RWPE1 (cell line): ENCODE measurements around the gene UTF1.
"Not testable (repeated sequence)": the region's sequence is repeated elsewhere in the genome, so short reads cannot be mapped to it uniquely, and the experiment has no call there.

Experiments used
- CTCF ChIA-PET: fragments of 350-600 bp; sonication (Branson Sonifier 250); formaldehyde crosslinking; extraction: SDS; loops from one replicate; lab custom pipeline; 2021; lab: Yijun Ruan, JAX
- POLR2A ChIA-PET: fragments of 400-600 bp; formaldehyde crosslinking; extraction: SDS; loops from one replicate; lab custom pipeline; 2020; ENCODE audit warnings: antibody characterized with exemption; ENCODE audit not compliant: low non-redundant PET; lab: Yijun Ruan, JAX
- DNase-seq: peaks from one replicate; pipeline ENCODE4 v3.0.0; 2012; ENCODE audit warnings: low spot score
- H3K27ac ChIP-seq: fragments of 450-650 bp; 2 replicates; pipeline ENCODE4 v1.5.1; 2017
- TF ChIP-seq, protein P1 (sequence below): fragments of 450-650 bp; conservative IDR thresholded peaks from 2 replicates; pipeline ENCODE4 v1.5.1; 2017; ENCODE audit warnings: low read depth, mild to moderate bottlenecking

Gene UTF1

DNA sequence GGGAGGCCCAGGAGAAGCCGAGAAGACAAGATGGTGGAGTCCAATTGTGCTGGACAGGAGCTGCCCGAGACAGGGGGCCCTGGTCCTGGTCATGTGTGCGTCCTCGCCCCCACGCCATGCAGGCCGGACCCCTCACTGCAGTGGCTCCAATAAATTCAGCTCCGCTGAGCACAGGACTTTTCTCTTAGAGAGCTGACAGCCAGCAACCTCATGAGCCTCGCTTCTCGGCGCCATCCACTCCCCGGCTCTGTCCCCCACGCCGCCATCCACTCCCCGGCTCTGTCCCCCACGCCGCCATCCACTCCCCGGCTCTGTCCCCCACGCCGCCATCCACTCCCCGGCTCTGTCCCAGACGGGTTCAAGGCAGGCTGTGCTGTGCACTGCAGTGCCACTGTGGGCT lies 2.8 kb upstream of the UTF1 start:
- no peak for DNase-seq
- TF ChIP-seq, protein P1, sequence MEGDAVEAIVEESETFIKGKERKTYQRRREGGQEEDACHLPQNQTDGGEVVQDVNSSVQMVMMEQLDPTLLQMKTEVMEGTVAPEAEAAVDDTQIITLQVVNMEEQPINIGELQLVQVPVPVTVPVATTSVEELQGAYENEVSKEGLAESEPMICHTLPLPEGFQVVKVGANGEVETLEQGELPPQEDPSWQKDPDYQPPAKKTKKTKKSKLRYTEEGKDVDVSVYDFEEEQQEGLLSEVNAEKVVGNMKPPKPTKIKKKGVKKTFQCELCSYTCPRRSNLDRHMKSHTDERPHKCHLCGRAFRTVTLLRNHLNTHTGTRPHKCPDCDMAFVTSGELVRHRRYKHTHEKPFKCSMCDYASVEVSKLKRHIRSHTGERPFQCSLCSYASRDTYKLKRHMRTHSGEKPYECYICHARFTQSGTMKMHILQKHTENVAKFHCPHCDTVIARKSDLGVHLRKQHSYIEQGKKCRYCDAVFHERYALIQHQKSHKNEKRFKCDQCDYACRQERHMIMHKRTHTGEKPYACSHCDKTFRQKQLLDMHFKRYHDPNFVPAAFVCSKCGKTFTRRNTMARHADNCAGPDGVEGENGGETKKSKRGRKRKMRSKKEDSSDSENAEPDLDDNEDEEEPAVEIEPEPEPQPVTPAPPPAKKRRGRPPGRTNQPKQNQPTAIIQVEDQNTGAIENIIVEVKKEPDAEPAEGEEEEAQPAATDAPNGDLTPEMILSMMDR, result no peak
- POLR2A ChIA-PET, result no interaction called here
- no peak overlapping the region for H3K27ac ChIP-seq
- CTCF ChIA-PET, result interaction anchor here (0.5 to 4.5 kb wide), 6 partner anchors 13 to 286 kb away, joined by 4 to 29 read pairs (median 4); no protein-coding TSS in a partner anchor

DNA sequence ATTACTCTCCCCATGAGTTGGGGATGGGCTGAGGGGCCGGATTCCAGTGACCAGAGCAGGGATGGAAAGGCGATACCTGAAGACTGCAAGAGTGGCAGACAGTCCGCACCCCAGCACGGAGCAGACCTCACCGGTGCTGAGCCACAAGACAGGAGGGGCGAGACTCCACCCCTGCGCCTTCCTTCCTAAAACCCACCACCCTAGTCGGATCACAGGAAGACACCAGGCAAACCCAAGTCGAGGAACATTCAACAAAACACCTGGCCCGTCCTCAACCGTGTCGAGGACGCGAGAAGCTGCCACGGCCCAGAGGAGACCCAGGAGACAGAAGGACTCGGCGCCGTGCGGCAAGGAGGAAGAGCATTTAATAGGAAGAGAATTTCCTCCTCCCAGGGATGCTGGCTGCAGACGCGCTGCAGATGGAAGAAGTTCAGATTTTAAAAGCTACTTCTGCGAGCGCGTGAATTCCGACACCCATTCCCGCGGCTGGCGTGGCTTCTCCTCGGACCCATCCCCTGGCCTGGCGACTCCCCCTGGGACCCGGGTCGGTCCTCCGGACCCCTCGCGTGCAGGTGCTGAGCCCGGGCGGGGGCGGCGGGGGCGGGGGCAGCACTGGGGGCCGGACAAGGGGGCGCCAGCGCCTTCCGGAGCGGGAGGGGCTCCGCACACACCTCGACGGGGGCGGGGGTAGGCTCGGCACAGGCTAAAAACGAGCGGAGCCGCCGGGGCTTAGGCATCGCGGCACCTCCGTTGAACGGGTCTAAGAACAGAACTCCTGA lies 563 bp upstream of the UTF1 start:
- TF ChIP-seq, protein P1, result no peak
- CTCF ChIA-PET, result no interaction called here
- no peak overlapping the region for H3K27ac ChIP-seq
- no peak for DNase-seq
- POLR2A ChIA-PET, result no interaction called here

DNA sequence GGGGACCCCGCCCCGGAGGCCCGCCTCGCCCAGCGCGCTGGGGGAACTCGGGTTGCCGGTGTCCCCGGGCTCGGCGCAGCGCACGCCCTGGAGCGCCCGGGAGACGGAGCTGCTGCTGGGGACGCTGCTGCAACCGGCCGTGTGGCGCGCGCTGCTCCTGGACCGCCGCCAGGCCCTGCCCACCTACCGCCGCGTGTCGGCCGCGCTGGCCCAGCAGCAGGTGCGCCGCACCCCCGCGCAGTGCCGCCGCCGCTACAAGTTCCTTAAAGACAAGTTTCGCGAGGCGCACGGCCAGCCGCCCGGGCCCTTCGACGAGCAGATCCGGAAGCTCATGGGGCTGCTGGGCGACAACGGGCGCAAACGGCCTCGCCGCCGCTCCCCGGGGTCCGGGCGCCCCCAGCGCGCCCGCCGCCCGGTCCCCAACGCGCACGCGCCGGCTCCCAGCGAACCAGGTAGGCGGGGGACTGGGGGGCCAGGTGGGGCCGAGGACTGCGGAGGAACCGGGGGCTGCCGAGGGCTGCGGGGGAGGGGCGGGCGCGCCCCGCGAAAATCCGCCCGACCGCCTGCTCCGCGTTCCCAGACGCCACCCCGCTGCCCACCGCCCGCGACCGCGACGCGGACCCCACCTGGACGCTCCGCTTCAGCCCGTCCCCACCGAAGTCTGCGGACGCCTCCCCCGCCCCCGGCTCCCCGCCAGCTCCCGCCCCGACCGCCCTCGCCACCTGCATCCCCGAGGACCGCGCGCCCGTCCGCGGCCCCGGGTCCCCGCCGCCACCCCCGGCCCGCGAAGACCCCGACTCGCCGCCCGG lies 574 bp downstream of the UTF1 start:
- no peak overlapping the region for H3K27ac ChIP-seq
- POLR2A ChIA-PET, result no interaction called here
- no peak for DNase-seq
- CTCF ChIA-PET, result no interaction called here
- TF ChIP-seq, protein P1, result no peak

DNA sequence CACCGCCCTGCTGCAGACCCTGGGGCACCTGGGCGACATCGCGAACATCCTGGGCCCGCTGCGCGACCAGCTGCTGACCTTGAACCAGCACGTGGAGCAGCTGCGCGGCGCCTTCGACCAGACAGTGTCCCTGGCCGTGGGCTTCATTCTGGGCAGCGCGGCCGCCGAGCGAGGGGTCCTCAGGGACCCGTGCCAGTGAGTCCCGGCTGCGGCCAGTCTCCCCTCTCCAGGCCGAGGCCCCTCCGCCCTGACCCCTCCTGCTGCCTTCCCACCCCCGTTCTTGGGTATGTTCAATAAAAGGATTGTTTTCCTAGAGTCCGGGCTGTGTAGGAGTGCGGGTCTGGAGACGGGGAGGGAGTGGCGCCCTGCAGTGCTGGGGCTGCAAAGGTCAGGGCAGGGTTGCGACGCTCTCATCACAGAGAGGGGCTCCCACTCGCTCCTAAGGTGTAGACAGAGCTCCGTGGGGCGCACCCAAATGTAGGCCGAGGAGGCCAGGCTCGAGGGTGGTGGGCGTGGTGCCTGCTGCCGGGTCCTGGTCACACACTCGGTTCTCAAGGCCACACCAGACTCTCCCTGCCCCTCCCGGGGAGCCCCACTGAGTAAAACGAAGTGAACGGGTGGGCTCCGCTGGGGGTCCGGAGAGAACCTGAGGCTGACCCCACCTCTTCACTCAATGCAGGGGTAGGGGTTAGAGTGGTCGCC lies 1.4 kb downstream of the UTF1 start:
- ChIA-PET CTCF (no interaction called here), POLR2A (no interaction called here)
- no peak for DNase-seq
- TF ChIP-seq, protein P1, result no peak
- no peak overlapping the region for H3K27ac ChIP-seq

DNA sequence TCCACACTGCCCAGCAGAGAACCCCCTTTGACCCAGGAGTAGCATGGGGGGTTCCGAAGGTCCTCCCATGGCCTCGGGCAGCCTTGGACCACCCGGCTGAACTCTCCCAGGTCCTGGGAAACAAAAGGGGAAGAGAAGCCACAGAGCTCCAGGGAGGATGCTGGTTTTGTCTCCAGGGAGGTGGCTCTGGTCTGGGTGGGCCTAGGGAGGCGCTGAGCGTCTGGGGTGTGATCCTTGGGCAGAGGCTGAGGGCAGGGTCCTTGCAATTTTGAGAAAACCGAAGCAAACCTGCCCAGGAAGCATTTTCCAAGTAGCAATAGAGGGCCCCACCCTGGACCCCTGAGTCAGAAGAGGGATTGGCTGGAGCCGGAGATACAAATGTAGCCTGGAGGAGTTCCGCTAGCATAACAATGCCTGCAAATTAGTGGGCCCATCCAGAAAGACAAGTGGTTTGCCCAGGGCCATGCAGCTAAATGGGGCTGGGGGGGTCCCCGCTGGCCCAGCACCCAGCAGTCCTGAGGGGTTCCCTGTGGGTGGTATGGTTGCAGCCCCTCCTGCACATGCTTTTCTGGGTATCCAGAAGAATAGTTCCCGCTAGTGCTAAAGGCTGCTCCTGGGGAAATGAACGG lies 2.0 kb downstream of the UTF1 start:
- CTCF ChIA-PET, result no interaction called here

DNA sequence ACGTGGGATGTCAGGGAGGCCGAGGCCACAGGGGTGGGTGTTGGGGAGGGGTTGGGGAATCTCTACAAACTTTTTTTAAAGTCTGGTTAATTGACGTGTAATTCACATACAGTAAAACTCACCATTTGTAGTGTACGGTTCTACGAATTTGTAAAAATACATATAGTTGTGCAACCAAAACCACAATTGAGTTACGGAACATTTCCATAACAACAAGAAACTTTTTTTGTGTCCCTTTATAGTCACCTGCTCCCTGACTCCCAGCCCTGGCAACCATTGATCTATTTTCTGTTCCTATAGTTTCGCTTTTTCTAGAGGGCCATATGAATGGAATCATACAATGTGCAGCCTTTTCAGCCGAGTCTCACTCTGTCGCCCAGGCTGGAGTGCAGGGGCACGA lies 4.8 kb downstream of the UTF1 start:
- POLR2A ChIA-PET, result interaction anchor here (0.6 kb wide), 1 partner anchor 59 kb away, joined by 3 read pairs; no protein-coding TSS in a partner anchor
- CTCF ChIA-PET, H3K27ac ChIP-seq, DNase-seq: not testable (repeated sequence)

More for the DNA sequence above, 2.0 kb downstream of the UTF1 start:
- TF ChIP-seq, protein P1, result no peak
- no peak for DNase-seq
- POLR2A ChIA-PET, result no interaction called here
- no peak overlapping the region for H3K27ac ChIP-seq
